ENCODE data around the gene C1orf21. TPM values are rescaled to one million over a fixed set of nuclear protein-coding genes. Genes with fewer than 3 reads are reported as not detected.
"Not testable (repeated sequence)": the region's sequence is repeated elsewhere in the genome, so short reads cannot be mapped to it uniquely, and the experiment has no call there.

C1orf21 gene
- total RNA-seq (2014; rRNA removed; shearing (Covaris generic)), result 5.8 and 7.5 TPM in 2 replicates

DNA sequence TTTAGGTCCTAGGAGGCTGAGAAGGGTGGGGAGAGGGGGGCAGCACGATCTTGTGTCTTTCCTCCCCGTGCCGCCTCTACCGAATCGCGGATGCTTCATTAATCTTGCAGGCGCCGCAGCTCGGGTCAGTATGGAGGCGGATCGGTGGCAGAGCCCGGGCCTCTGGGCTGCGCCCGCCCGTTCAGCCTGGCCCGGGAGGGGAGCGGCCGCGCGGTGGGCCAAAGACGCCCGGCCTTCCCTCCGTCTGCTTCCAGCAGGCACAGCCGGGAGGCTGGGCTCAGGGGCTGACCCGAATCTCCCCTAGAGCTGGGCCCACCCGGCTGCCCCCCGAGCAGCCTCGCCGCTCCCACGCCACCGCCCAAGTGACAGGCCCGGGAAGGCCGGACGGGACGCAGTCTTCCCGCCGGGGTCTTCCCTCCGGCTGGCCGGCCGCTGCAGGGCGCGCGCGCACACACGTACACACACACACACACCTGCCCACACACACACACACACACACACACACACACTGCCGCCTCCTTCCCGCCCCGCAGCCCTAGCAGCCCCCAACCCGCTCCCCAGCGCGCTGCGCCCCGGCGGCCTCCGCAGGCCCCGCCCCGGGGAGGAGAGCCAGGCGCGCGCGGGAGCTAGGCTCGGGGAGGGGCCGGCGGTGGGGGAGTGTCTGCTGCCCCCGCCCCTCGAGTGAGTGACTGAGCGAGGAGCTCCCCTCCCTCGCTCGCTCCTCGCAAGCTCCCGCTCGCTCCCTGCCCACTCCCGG lies at the start of gene C1orf21:
C1orf21 (plus strand) TSS at position 718 of the 757 bp plus-strand sequence. CDS start 90,481 bp downstream, outside the sequence.
- H3K4me1 ChIP-seq, result no peaks in the 10 kb centered on the region; the same call in 1 of the 2 replicates
- peak; percentile 80 to 82 for DNase-seq
- peak within 1 kb of the TSS; percentile 71 for H3K4me3 ChIP-seq
- no peaks in the 10 kb centered on the region; the same call in 1 of the 2 replicates for H3K27me3 ChIP-seq
- no peaks in the 10 kb centered on the region for H3K36me3 ChIP-seq
- no peaks in the 10 kb centered on the region for H3K9me3 ChIP-seq (replicated peaks)
- no peak within 1 kb of the TSS; the same call in 1 of the 2 replicates for H3K27ac ChIP-seq

GRCh38 chr1:184337865-184338264 lies 49.0 kb upstream of the C1orf21 start:
- H3K4me3 ChIP-seq, result not testable (repeated sequence)

DNA sequence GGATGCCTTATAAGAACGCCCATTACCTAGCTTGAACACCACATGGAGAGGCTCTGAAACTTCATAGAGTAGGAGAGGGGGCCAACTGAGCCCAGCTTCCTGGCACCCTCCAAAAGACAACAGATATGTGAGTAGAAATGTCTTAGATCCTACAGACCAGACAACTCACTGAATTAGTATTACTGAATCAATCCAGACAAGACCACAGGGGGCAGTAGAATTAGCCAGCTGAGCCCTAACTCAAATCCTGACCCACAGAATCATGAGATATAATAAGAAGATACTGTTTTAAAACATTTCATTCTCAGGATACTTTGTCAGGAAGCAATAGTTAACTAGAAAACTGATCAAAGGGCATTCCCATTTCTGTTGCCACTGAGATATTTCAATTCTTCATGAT lies 45.8 kb upstream of the C1orf21 start:
- no peak for DNase-seq
- no peak overlapping the region for H3K27ac ChIP-seq
- H3K36me3 ChIP-seq, result no peaks in the 10 kb centered on the region
- no peak overlapping the region for H3K4me3 ChIP-seq
- no peaks in the 10 kb centered on the region for H3K9me3 ChIP-seq (replicated peaks)
- no peaks in the 10 kb centered on the region for H3K27me3 ChIP-seq
- no peaks in the 10 kb centered on the region for H3K4me1 ChIP-seq

More at GRCh38 chr1:184337865-184338264, 49.0 kb upstream of the C1orf21 start:
- not testable (repeated sequence) for H3K9me3 ChIP-seq (replicated peaks); H3K27me3 ChIP-seq; DNase-seq; H3K4me1 ChIP-seq; H3K36me3 ChIP-seq; H3K27ac ChIP-seq

DNA sequence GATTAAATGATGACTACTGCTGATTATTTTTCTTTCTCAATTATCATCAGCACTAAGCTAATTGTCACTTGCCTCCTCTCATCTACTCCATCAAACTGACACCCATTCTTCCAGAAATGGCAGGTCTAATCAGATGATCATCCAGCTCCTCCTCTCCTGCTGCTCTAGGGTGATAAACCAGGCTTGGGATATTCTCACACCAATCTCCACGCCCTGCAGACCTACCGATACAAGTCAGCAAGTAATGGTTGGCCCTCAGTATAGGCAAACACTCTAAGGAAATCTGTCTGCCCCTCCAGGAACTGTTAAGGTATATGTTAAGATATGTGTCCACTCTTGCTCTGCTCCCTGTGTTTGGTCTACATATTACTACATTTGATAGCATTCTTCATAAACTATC lies 36.3 kb upstream of the C1orf21 start:
- Histone ChIP-seq H3K4me1 (no peaks in the 10 kb centered on the region), H3K27me3 (no peaks in the 10 kb centered on the region), H3K4me3 (no peak overlapping the region), H3K36me3 (no peaks in the 10 kb centered on the region), H3K27ac (no peak overlapping the region), H3K9me3 (replicated peaks) (no peaks in the 10 kb centered on the region)
- DNase-seq, result no peak

GRCh38 chr1:184351416-184351975 lies 35.3 kb upstream of the C1orf21 start:
- Histone ChIP-seq H3K4me1 (no peaks in the 10 kb centered on the region), H3K27ac (no peak overlapping the region), H3K4me3 (no peak overlapping the region), H3K36me3 (no peaks in the 10 kb centered on the region), H3K9me3 (replicated peaks) (no peaks in the 10 kb centered on the region), H3K27me3 (no peaks in the 10 kb centered on the region)
- DNase-seq, result no peak

- DNase-seq, result no peak
- H3K4me1 ChIP-seq, result no peaks in the 10 kb centered on the region
- no peaks in the 10 kb centered on the region for H3K36me3 ChIP-seq
- H3K27me3 ChIP-seq, result no peaks in the 10 kb centered on the region
- no peak overlapping the region for H3K4me3 ChIP-seq
- no peaks in the 10 kb centered on the region for H3K9me3 ChIP-seq (replicated peaks)
- no peak overlapping the region for H3K27ac ChIP-seq
Measured at GRCh38 chr1:184352776-184353175, 34.1 kb upstream of the C1orf21 start.

DNA sequence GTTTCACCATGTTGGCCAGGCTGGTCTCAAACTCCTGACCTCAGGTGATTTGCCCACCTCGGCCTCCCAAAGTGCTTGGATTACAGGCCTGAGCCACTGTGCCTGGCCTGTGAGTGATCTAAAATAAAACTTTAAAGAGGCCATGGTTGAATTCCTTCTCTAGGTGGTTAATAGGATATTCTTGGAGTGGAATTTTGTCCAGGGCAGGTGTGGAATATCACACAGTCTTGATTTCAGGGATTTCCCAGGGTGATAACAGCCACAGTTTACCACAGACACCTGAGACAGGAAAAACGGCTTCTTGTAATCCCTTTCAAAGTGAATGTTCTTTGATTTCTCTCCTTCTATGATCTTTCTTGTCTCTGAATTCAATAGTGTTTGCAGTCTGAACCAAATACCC lies 32.1 kb upstream of the C1orf21 start:
- no peak overlapping the region for H3K4me3 ChIP-seq
- no peaks in the 10 kb centered on the region for H3K36me3 ChIP-seq
- no peaks in the 10 kb centered on the region for H3K9me3 ChIP-seq (replicated peaks)
- no peaks in the 10 kb centered on the region for H3K27me3 ChIP-seq
- H3K4me1 ChIP-seq, result no peaks in the 10 kb centered on the region
- no peak for DNase-seq
- no peak overlapping the region for H3K27ac ChIP-seq

DNA sequence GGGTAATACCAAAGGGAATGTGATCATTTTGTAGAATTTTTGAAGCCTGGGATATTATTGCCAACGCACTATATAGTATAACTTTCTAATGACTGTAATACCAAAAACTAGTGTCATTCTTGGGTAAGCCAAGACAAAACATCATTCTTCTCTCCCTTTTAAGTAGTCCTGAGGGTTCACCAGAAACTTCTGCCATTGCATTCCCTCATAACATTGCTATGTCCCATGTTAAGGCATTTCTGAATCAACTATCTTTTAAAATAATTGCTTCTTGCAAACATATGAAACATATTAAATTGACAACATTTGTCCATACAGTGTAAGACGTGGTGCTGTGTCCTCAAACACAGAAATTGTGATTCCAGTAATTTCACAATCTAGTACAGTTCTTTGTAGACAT lies 29.9 kb upstream of the C1orf21 start:
- Histone ChIP-seq H3K27me3 (no peaks in the 10 kb centered on the region), H3K9me3 (replicated peaks) (no peaks in the 10 kb centered on the region), H3K4me1 (no peaks in the 10 kb centered on the region), H3K27ac (no peak overlapping the region), H3K36me3 (no peaks in the 10 kb centered on the region), H3K4me3 (no peak overlapping the region)
- no peak for DNase-seq

DNA sequence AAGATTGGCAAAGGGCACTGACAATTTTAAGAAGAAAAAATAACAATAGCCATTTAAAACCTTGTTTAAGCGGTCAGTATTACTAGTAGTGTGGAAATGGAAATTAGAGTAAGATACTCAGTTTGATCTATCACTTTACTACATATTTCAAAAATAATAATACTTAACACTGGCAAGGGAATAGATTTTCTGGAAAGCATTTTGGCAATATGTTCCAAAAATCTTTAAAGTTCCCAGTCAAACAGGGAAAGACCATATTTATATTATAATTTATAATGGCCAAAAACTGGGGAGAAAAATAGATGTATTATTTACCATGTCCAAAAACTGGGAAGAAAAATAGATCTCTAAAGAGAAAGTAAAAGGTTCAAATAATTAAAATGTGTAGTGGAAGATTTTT lies 28.6 kb upstream of the C1orf21 start:
- DNase-seq, result no peak
- no peaks in the 10 kb centered on the region for H3K9me3 ChIP-seq (replicated peaks)
- H3K27ac ChIP-seq, result no peak overlapping the region
- no peaks in the 10 kb centered on the region for H3K4me1 ChIP-seq
- no peaks in the 10 kb centered on the region for H3K27me3 ChIP-seq
- no peaks in the 10 kb centered on the region for H3K36me3 ChIP-seq
- no peak overlapping the region for H3K4me3 ChIP-seq

GRCh38 chr1:184359909-184360308 lies 26.9 kb upstream of the C1orf21 start:
- H3K27ac ChIP-seq, result no peak overlapping the region
- no peak for DNase-seq
- no peaks in the 10 kb centered on the region for H3K9me3 ChIP-seq (replicated peaks)
- no peaks in the 10 kb centered on the region for H3K4me1 ChIP-seq
- no peak overlapping the region for H3K4me3 ChIP-seq
- no peaks in the 10 kb centered on the region for H3K27me3 ChIP-seq
- H3K36me3 ChIP-seq, result no peaks in the 10 kb centered on the region

- Histone ChIP-seq H3K4me1 (no peaks in the 10 kb centered on the region), H3K27me3 (no peaks in the 10 kb centered on the region), H3K9me3 (replicated peaks) (no peaks in the 10 kb centered on the region), H3K36me3 (no peaks in the 10 kb centered on the region), H3K27ac (no peak overlapping the region), H3K4me3 (no peak overlapping the region)
- DNase-seq, result no peak
Measured at GRCh38 chr1:184362876-184363275, 24.0 kb upstream of the C1orf21 start.

- DNase-seq, result no peak
- no peaks in the 10 kb centered on the region for H3K9me3 ChIP-seq (replicated peaks)
Measured at GRCh38 chr1:184365699-184366098, 21.1 kb upstream of the C1orf21 start.

GRCh38 chr1:184366997-184367396 lies 19.8 kb upstream of the C1orf21 start:
- Histone ChIP-seq H3K4me3 (no peak overlapping the region), H3K4me1 (no peaks in the 10 kb centered on the region), H3K9me3 (replicated peaks) (no peaks in the 10 kb centered on the region), H3K27ac (no peak overlapping the region), H3K36me3 (no peaks in the 10 kb centered on the region), H3K27me3 (no peaks in the 10 kb centered on the region)
- no peak for DNase-seq

More at GRCh38 chr1:184365699-184366098, 21.1 kb upstream of the C1orf21 start:
- Histone ChIP-seq H3K27ac (no peak overlapping the region), H3K36me3 (no peaks in the 10 kb centered on the region), H3K27me3 (no peaks in the 10 kb centered on the region), H3K4me3 (no peak overlapping the region), H3K4me1 (no peaks in the 10 kb centered on the region)

- Histone ChIP-seq H3K27me3 (no peaks in the 10 kb centered on the region), H3K4me3 (no peak overlapping the region), H3K9me3 (replicated peaks) (no peaks in the 10 kb centered on the region), H3K4me1 (no peaks in the 10 kb centered on the region), H3K27ac (no peak overlapping the region), H3K36me3 (no peaks in the 10 kb centered on the region)
- DNase-seq, result no peak
Measured at GRCh38 chr1:184367427-184368038, 19.3 kb upstream of the C1orf21 start.

DNA sequence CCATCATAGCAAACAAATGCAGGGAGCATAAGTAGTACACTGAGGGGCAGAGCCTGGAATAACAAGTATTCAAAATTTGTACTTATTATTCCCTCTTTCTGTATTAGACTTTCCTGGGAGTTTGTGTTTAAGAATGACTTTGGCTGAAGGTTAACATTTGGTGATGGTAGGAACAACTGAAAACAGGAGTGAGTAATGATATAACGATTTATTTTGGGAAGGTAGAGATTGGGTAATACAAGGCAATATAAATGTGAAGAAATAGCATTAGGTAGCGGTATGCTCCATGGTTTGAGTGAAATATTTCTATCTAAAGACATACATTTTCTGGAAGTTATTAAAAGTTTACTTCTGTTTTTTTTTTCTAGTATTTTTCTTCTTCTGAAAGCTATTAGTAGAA lies 18.5 kb upstream of the C1orf21 start:
- no peak overlapping the region for H3K4me3 ChIP-seq
- no peaks in the 10 kb centered on the region for H3K27me3 ChIP-seq
- DNase-seq, result no peak
- no peak overlapping the region for H3K27ac ChIP-seq
- no peaks in the 10 kb centered on the region for H3K4me1 ChIP-seq
- H3K9me3 ChIP-seq (replicated peaks), result no peaks in the 10 kb centered on the region
- no peaks in the 10 kb centered on the region for H3K36me3 ChIP-seq

Data from SJCRH30 (cell line).